B cell (primary cell): ENCODE data around the gene C3. TPM values are rescaled to one million over a fixed set of nuclear protein-coding genes. Genes with fewer than 3 reads are reported as not detected.

Experiments
- ATAC-seq: fragments of 200-7000 bp; cut with Tn5 transposase; one replicate; pipeline ENCODE4 v1.10.0; 2021; ENCODE audit warnings: low read depth, mild to moderate bottlenecking, moderate number of reproducible peaks, moderate library complexity
- CTCF ChIA-PET: fragments of 350-600 bp; sonication (Branson Sonifier 250); formaldehyde crosslinking; loops from one replicate; lab custom pipeline; 2021; ENCODE audit warnings: antibody characterized with exemption, inconsistent platforms; lab: Charles Lee
- POLR2A ChIA-PET: fragments of 350-600 bp; sonication (Branson Sonifier 250); formaldehyde crosslinking; loops from one replicate; lab custom pipeline; 2021; ENCODE audit warnings: antibody characterized with exemption; lab: Charles Lee
- DNase-seq: peaks from one replicate; pipeline ENCODE4 v3.0.0; 2013
- H2AFZ ChIP-seq: 2 replicates; pipeline ENCODE4 v1.6.1; 2012; ENCODE audit warnings: mild to moderate bottlenecking, low read depth, low read length; ENCODE audit not compliant: insufficient read depth, poor library complexity, severe bottlenecking
- H3K27ac ChIP-seq, 2 donors: 1 replicate in 1 of 2; 2 replicates in 1 of 2; pipeline ENCODE4 v1.5.1; 2012 to 2013; ENCODE audit warnings: low read length in 2 of 2, mild to moderate bottlenecking in 2 of 2, moderate library complexity in 1 of 2
- H3K27me3 ChIP-seq, 4 experiments: fragments of 200-600 bp in 1 of 4; sonication (generic) in 1 of 4; replicated peaks in 1 of 4; 1 replicate in 2 of 4; 2 replicates in 2 of 4; pipeline versions ENCODE4 v1.6.1 to v1.7.0; 2013 to 2016; ENCODE audit warnings: low read length in 3 of 4, mild to moderate bottlenecking in 2 of 4, mixed read lengths in 1 of 4, moderate library complexity in 1 of 4; ENCODE audit not compliant: insufficient read depth in 4 of 4, control insufficient read depth in 3 of 4; ENCODE audit errors: control extremely low read depth in 1 of 4
- H3K36me3 ChIP-seq, 2 experiments: replicated peaks in 1 of 2; 1 replicate in 1 of 2; 2 replicates in 1 of 2; pipeline versions ENCODE4 v1.6.1 to v1.7.1; 2013; ENCODE audit warnings: low read length in 1 of 2; ENCODE audit not compliant: insufficient read depth in 2 of 2, control insufficient read depth in 1 of 2; ENCODE audit errors: control extremely low read depth in 1 of 2, extremely low read depth in 1 of 2
- H3K4me1 ChIP-seq, 2 donors: fragments of 200-600 bp in 1 of 2; sonication (generic) in 1 of 2; 1 replicate in 1 of 2; 2 replicates in 1 of 2; pipeline versions ENCODE4 v1.5.1 to v1.6.1; 2013 to 2017; ENCODE audit warnings: low read length in 2 of 2; ENCODE audit not compliant: control insufficient read depth in 2 of 2, insufficient read depth in 2 of 2
- H3K4me2 ChIP-seq: replicated peaks from 2 replicates; pipeline ENCODE3; 2012; ENCODE audit warnings: mild to moderate bottlenecking, low read depth, low read length; ENCODE audit not compliant: poor library complexity, severe bottlenecking
- H3K4me3 ChIP-seq, 5 experiments: fragments of 200-600 bp in 1 of 5; sonication (generic) in 1 of 5; 1 replicate in 3 of 5; 2 replicates in 2 of 5; pipeline versions ENCODE4 v1.5.1 to v1.7.0; 2011 to 2016; ENCODE audit warnings: low read length in 4 of 5, mild to moderate bottlenecking in 4 of 5, low read depth in 2 of 5, control low read depth in 1 of 5, moderate library complexity in 1 of 5; ENCODE audit not compliant: insufficient read depth in 1 of 5; ENCODE audit errors: control extremely low read depth in 1 of 5, extremely low read depth in 1 of 5
- H3K79me2 ChIP-seq: fragments of 200-600 bp; sonication (generic); one replicate; pipeline ENCODE4 v1.6.0; 2016; ENCODE audit warnings: low read length; ENCODE audit not compliant: control insufficient read depth, insufficient read depth
- H3K9ac ChIP-seq: fragments of 200-600 bp; sonication (generic); 2 replicates; pipeline ENCODE4 v1.6.1; 2017; ENCODE audit warnings: mild to moderate bottlenecking, low read length, moderate library complexity
- H3K9me3 ChIP-seq, 3 donors: one replicate each; pipeline versions ENCODE4 v1.6.1 to v1.7.1; 2013; ENCODE audit warnings: low read length in 2 of 3; ENCODE audit not compliant: control insufficient read depth in 2 of 3, insufficient read depth in 1 of 3; ENCODE audit errors: control extremely low read depth in 1 of 3
- H4K20me1 ChIP-seq: 2 replicates; pipeline ENCODE4 v1.6.0; 2012; ENCODE audit warnings: mild to moderate bottlenecking, low read length; ENCODE audit not compliant: insufficient read depth, control insufficient read depth, poor library complexity, severe bottlenecking
- H3K27ac Mint-ChIP-seq: one replicate; pipeline ENCODE4 v1.8.0; 2021; ENCODE audit warnings: mixed read lengths
- H3K27me3 Mint-ChIP-seq: one replicate; pipeline ENCODE4 v1.8.0; 2021; ENCODE audit warnings: mixed read lengths
- H3K4me1 Mint-ChIP-seq: one replicate; pipeline ENCODE4 v1.8.0; 2021; ENCODE audit warnings: mixed read lengths
- H3K4me3 Mint-ChIP-seq: one replicate; pipeline ENCODE4 v1.8.0; 2021; ENCODE audit warnings: mixed read lengths
- H3K9me3 Mint-ChIP-seq: one replicate; pipeline ENCODE4 v1.8.0; 2022; ENCODE audit warnings: mixed read lengths; ENCODE audit not compliant: insufficient read depth
- EZH2 ChIP-seq: IDR thresholded peaks from 2 replicates; pipeline ENCODE4 v1.6.1; 2012; ENCODE audit warnings: borderline replicate concordance, low read depth, mild to moderate bottlenecking, moderate library complexity, low read length; ENCODE audit not compliant: insufficient read depth, poor library complexity, severe bottlenecking
- WGBS: methylation state at CpG from one replicate; pipeline ENCODE4 v1.1.5; 2013; ENCODE audit warnings: missing lambda C conversion rate; ENCODE audit not compliant: insufficient coverage; 5-methylcytosine and 5-hydroxymethylcytosine counted together
- intact Hi-C: fragments of 100-400 bp; cut with micrococcal nuclease; formaldehyde crosslinking; loops from one replicate; pipeline ENCODE4 v1.10.0; 2022
- polyA plus RNA-seq: library from polyadenylated mRNA; depleted of rRNA; stranded (reverse); fragments of >200 nt; gene quantifications from 2 replicates; pipeline ENCODE4 v1.2.3, GENCODE V29; 2012
- total RNA-seq, 2 donors: library from RNA; stranded (reverse); fragments of 120-200 nt in 1 of 2; gene quantifications; 1 replicate in 1 of 2; 2 replicates in 1 of 2; pipeline versions ENCODE4 v1.2.3 to v1.2.4, GENCODE V29; 2013 to 2022
- TF ChIP-seq, protein P1 (sequence below): fragments of 200-600 bp; IDR thresholded peaks from one replicate; pipeline ENCODE4 v1.8.0; 2022; ENCODE audit warnings: antibody characterized with exemption, mild to moderate bottlenecking

Gene C3
- total and polyA plus RNA-seq, 2 donors (not counting 1 experiment from before 2014, with no cell fraction given), result 0.01 to 0.47 TPM

DNA sequence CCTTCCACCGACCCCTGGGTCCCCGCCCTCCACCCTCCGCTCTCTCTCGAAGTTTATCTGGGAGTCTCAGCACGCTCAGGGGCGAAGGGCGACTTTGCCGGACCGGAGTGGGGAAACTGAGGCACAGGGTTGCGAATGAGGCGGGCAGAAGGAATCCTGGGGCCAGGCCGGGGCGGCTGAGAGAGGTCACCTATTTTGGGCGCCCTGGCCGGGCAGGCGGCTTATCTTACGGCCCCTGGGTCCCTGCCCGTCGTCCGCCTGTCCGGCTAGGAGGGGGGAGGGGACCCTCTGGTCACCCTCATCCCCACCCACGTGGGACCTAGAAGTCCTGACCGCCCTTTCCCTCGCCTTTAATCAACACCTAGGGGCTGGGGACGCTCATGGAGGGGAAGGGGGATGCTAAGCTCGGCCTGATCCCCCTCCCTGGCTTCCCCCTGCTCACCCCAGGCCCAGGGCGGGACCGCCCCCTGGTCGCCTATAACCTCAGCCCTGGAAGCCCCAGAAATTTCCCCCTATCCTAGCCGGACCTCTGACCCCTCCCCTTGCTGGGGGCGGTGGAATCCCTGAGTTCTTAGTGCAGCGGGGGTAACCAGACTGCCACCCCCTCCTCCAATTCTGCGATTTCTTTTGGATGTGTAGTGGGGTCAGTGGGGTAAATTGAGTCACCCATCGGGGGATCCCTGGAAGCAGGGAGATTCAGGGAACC lies 19.6 kb upstream of the C3 start:
- H3K79me2 ChIP-seq, result peaks cover 10% of the 10 kb centered on the region
- POLR2A ChIA-PET, result interaction anchor here (4.5 kb wide), 1 partner anchor 32 kb away, joined by 17 read pairs; the partner anchor contains the start of gene VAV1
- CTCF ChIA-PET, result interaction anchor here (1.0 to 5.3 kb wide), 2 partner anchors 33 to 124 kb away, joined by 5 to 41 read pairs; partner anchors contain the start of gene VAV1
- peak overlapping the region in 4 of 5 experiments; percentile 55 to 74 (median 63) for H3K4me3 ChIP-seq
- WGBS, result 0% methylated on average over 16 of the region's 34 CpGs
- H4K20me1 ChIP-seq, result no peaks in the 10 kb centered on the region
- intact Hi-C loops, result loop anchor here (1.0 to 5.0 kb wide), 5 partner anchors 32 to 367 kb away; partner anchors contain the start of genes ALKBH7, CD70 and VAV1
- TF ChIP-seq, protein P1, sequence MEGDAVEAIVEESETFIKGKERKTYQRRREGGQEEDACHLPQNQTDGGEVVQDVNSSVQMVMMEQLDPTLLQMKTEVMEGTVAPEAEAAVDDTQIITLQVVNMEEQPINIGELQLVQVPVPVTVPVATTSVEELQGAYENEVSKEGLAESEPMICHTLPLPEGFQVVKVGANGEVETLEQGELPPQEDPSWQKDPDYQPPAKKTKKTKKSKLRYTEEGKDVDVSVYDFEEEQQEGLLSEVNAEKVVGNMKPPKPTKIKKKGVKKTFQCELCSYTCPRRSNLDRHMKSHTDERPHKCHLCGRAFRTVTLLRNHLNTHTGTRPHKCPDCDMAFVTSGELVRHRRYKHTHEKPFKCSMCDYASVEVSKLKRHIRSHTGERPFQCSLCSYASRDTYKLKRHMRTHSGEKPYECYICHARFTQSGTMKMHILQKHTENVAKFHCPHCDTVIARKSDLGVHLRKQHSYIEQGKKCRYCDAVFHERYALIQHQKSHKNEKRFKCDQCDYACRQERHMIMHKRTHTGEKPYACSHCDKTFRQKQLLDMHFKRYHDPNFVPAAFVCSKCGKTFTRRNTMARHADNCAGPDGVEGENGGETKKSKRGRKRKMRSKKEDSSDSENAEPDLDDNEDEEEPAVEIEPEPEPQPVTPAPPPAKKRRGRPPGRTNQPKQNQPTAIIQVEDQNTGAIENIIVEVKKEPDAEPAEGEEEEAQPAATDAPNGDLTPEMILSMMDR, result no peak
- no peak for TF ChIP-seq EZH2
- H3K27me3 ChIP-seq, result no peaks in the 10 kb centered on the region
- H3K4me2 ChIP-seq, result peak overlapping the region; percentile 89
- H3K36me3 ChIP-seq, result peaks cover 0 to 3% of the 10 kb centered on the region in 2 experiments
- DNase-seq, result no peak
- H3K9ac ChIP-seq, result peak overlapping the region; percentile 61
- H2AFZ ChIP-seq, result peak overlapping the region; percentile 31
- H3K4me3 Mint-ChIP-seq, result peak overlapping the region; percentile 91
- H3K27ac ChIP-seq, result peak overlapping the region; percentile 64
- H3K4me1 Mint-ChIP-seq, result peaks cover 39% of the 10 kb centered on the region
- peak overlapping the region; percentile 72 for H3K27ac Mint-ChIP-seq
- no peaks in the 10 kb centered on the region for H3K9me3 ChIP-seq
- H3K4me1 ChIP-seq, result peaks cover 39 to 51% of the 10 kb centered on the region in 2 donors
- no peaks in the 10 kb centered on the region for H3K9me3 Mint-ChIP-seq
- H3K27me3 Mint-ChIP-seq, result no peaks in the 10 kb centered on the region
- no peak for ATAC-seq
